ENCODE data around the gene ATXN10.

Gene ATXN10

GRCh38 chr22:45807156-45807915 is 135.7 kb downstream of the ATXN10 start:
- TF ChIP-seq POLR2AphosphoS5 (IDR thresholded peaks at IDR 0.05; ENCODE audit: low read depth, low read length): no peak
- TF ChIP-seq TAF1 (IDR thresholded peaks at IDR 0.05; ENCODE audit: borderline replicate concordance, insufficient read depth, low read length): no peak
- TF ChIP-seq REST (IDR thresholded peaks at IDR 0.05; ENCODE audit: insufficient read depth in 1 of 2, low read depth in 2 of 2, low read length in 2 of 2): no peak
- no peak for TF ChIP-seq FOXP2 (optimal IDR thresholded peaks at IDR 0.05; ENCODE audit: borderline replicate concordance, extremely low read depth, extremely low read length, insufficient read depth)
- TF ChIP-seq SIN3A (IDR thresholded peaks at IDR 0.05; ENCODE audit: borderline replicate concordance, insufficient read depth, low read length): no peak

GRCh38 chr22:45812910-45813309 is 141.3 kb downstream of the ATXN10 start:
- no peak for TF ChIP-seq SIN3A (IDR thresholded peaks at IDR 0.05; ENCODE audit: borderline replicate concordance, insufficient read depth, low read length)
- TF ChIP-seq FOXP2 (optimal IDR thresholded peaks at IDR 0.05; ENCODE audit: borderline replicate concordance, extremely low read depth, extremely low read length, insufficient read depth): no peak
- no peak for TF ChIP-seq TAF1 (IDR thresholded peaks at IDR 0.05; ENCODE audit: borderline replicate concordance, insufficient read depth, low read length)
- TF ChIP-seq POLR2AphosphoS5 (IDR thresholded peaks at IDR 0.05; ENCODE audit: low read depth, low read length): no peak
- no peak for TF ChIP-seq REST (IDR thresholded peaks at IDR 0.05; ENCODE audit: insufficient read depth in 1 of 2, low read depth in 2 of 2, low read length in 2 of 2)

DNA sequence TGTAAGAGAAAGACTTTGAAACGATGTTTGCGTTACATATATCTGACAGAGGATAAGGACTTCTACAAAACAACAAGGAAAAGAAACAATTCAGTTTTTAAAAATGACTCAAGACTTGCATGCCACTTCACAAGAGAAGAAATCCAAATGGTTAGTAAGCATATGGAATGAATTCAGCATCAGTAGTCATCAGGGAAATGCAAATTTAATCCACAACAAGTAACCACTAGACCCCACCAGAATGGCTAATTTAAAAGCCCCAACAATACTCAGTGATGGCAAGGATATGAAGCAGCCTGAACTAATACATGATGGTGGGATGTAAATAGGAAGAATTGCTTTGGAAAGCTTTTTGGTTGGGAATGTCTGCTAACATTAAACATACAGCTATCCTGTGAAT is 142.6 kb downstream of the ATXN10 start:
- TF ChIP-seq FOXP2 (optimal IDR thresholded peaks at IDR 0.05; ENCODE audit: borderline replicate concordance, extremely low read depth, extremely low read length, insufficient read depth): no peak
- TF ChIP-seq TAF1 (IDR thresholded peaks at IDR 0.05; ENCODE audit: borderline replicate concordance, insufficient read depth, low read length): no peak
- TF ChIP-seq POLR2AphosphoS5 (IDR thresholded peaks at IDR 0.05; ENCODE audit: low read depth, low read length): no peak
- no peak for TF ChIP-seq REST (IDR thresholded peaks at IDR 0.05; ENCODE audit: insufficient read depth in 1 of 2, low read depth in 2 of 2, low read length in 2 of 2)

GRCh38 chr22:45816776-45817175 is 145.1 kb downstream of the ATXN10 start:
- no peak for TF ChIP-seq SIN3A (IDR thresholded peaks at IDR 0.05; ENCODE audit: borderline replicate concordance, insufficient read depth, low read length)
- no peak for TF ChIP-seq REST (IDR thresholded peaks at IDR 0.05; ENCODE audit: insufficient read depth in 1 of 2, low read depth in 2 of 2, low read length in 2 of 2)
- TF ChIP-seq TAF1 (IDR thresholded peaks at IDR 0.05; ENCODE audit: borderline replicate concordance, insufficient read depth, low read length): no peak
- TF ChIP-seq POLR2AphosphoS5 (IDR thresholded peaks at IDR 0.05; ENCODE audit: low read depth, low read length): no peak
- TF ChIP-seq FOXP2 (optimal IDR thresholded peaks at IDR 0.05; ENCODE audit: borderline replicate concordance, extremely low read depth, extremely low read length, insufficient read depth): no peak

Measured in PFSK-1 (cell line).